ENCODE measurements around the gene CAV1.
A peak's percentile ranks its signal among the peaks of the same experiment; 100 is the strongest.
"Not testable (repeated sequence)": the region's sequence is repeated elsewhere in the genome, so short reads cannot be mapped to it uniquely, and the experiment has no call there.

Gene CAV1

GRCh38 chr7:116583653-116584052 lies 58.8 kb downstream of the CAV1 start:
- no peak for DNase-seq (ENCODE audit: low spot score)

- no peak for DNase-seq (ENCODE audit: low spot score)
Observed at GRCh38 chr7:116584721-116585120, 59.9 kb downstream of the CAV1 start.

GRCh38 chr7:116585392-116585791 lies 60.6 kb downstream of the CAV1 start:
- DNase-seq (ENCODE audit: low spot score) = no peak

GRCh38 chr7:116585967-116586366 lies 61.1 kb downstream of the CAV1 start:
- no peak for DNase-seq (ENCODE audit: low spot score)

- not testable (repeated sequence) for DNase-seq (ENCODE audit: low spot score)
Observed at GRCh38 chr7:116587200-116587599, 62.4 kb downstream of the CAV1 start.

GRCh38 chr7:116588225-116588624 lies 63.4 kb downstream of the CAV1 start:
- no peak for DNase-seq (ENCODE audit: low spot score)

- DNase-seq (ENCODE audit: low spot score) = peak; percentile 58
Observed at GRCh38 chr7:116588641-116589594, 64.1 kb downstream of the CAV1 start.

GRCh38 chr7:116591202-116592040 lies 66.6 kb downstream of the CAV1 start:
- DNase-seq (ENCODE audit: low spot score) = peak; percentile 52

- DNase-seq (ENCODE audit: low spot score) = no peak
Observed at GRCh38 chr7:116592041-116592355, 67.2 kb downstream of the CAV1 start.

GRCh38 chr7:116592445-116592844 lies 67.6 kb downstream of the CAV1 start:
- DNase-seq (ENCODE audit: low spot score) = no peak

GRCh38 chr7:116593359-116594075 lies 68.7 kb downstream of the CAV1 start:
- DNase-seq (ENCODE audit: low spot score) = no peak

- no peak for DNase-seq (ENCODE audit: low spot score)
Observed at GRCh38 chr7:116595063-116595462, 70.2 kb downstream of the CAV1 start.

- DNase-seq (ENCODE audit: low spot score) = no peak
Observed at GRCh38 chr7:116597384-116597783, 72.5 kb downstream of the CAV1 start.

GRCh38 chr7:116598278-116598677 lies 73.4 kb downstream of the CAV1 start:
- DNase-seq (ENCODE audit: low spot score) = no peak

- no peak for DNase-seq (ENCODE audit: low spot score)
Observed at GRCh38 chr7:116598861-116599260, 74.0 kb downstream of the CAV1 start.

- DNase-seq (ENCODE audit: low spot score) = no peak
Observed at GRCh38 chr7:116601426-116601825, 76.6 kb downstream of the CAV1 start.

- DNase-seq (ENCODE audit: low spot score) = no peak
Observed at GRCh38 chr7:116607299-116607698, 82.5 kb downstream of the CAV1 start.

GRCh38 chr7:116610210-116610609 lies 85.4 kb downstream of the CAV1 start:
- DNase-seq (ENCODE audit: low spot score) = no peak

- DNase-seq (ENCODE audit: low spot score) = no peak
Observed at GRCh38 chr7:116610721-116611120, 85.9 kb downstream of the CAV1 start.

All from SW480 (cell line).